Measurements from ENCODE around the gene CACNA2D2.

The CACNA2D2 gene

DNA sequence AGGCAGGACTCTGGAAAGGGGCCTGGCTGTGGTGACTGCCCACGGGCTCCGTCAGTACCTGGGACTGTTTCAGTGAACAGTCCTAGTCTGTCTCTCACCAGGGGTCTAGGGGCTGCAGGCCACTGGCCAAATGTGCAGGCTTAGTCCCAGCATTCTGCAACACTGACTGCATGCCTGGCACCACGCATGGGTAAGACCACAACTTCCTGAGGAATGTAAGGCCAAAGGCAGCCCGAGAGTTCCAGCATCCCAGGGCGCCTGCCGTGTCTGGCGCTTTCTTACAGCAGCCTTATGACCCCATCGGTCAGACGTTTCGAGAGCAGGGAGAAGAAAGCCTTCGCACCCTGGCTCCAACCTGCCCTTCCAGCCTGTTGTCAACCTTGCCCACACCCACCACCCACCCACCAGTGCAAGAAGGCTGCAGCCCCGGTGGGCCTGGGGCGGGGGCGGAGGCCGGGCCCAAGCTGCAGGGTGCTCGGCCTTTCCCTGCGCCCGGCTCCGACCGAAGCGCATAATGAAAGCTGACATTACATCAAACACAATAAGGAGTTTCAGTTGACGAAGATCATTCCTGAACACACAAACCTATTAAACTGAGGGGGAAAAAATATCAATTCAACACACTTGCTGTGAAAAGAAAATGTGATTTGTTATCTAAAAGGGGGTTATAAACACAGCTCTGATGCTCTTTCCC, 114.6 kb downstream of the CACNA2D2 start:
- no peak for DNase-seq

GRCh38 chr3:50388016-50388719, 115.3 kb downstream of the CACNA2D2 start:
- DNase-seq, result no peak

- DNase-seq, result no peak
These were observed 117.7 kb downstream of the CACNA2D2 start for GRCh38 chr3:50385754-50386153.

GRCh38 chr3:50383750-50384149, 119.7 kb downstream of the CACNA2D2 start:
- DNase-seq, result no peak

DNA sequence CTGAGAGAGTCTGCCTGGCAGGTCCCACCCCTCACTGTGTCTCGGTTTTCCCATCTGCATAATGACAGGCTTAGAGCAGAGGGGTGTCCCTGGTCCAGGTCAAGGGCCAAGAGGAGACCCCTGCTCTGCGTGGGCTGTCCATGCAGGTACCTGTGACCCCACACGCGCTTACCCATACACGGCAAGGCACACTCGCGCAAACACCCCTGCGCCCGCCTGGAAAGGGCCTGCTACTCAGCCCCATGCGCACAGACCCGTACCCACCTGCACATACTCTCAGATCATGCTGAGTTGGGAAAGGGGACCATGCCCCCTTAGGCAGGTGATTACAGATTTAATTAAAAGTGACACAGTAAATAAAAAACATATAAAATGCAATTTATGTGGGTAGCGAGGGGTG, 120.7 kb downstream of the CACNA2D2 start:
- no peak for DNase-seq

GRCh38 chr3:50381383-50381782, 122.1 kb downstream of the CACNA2D2 start:
- no peak for DNase-seq

DNA sequence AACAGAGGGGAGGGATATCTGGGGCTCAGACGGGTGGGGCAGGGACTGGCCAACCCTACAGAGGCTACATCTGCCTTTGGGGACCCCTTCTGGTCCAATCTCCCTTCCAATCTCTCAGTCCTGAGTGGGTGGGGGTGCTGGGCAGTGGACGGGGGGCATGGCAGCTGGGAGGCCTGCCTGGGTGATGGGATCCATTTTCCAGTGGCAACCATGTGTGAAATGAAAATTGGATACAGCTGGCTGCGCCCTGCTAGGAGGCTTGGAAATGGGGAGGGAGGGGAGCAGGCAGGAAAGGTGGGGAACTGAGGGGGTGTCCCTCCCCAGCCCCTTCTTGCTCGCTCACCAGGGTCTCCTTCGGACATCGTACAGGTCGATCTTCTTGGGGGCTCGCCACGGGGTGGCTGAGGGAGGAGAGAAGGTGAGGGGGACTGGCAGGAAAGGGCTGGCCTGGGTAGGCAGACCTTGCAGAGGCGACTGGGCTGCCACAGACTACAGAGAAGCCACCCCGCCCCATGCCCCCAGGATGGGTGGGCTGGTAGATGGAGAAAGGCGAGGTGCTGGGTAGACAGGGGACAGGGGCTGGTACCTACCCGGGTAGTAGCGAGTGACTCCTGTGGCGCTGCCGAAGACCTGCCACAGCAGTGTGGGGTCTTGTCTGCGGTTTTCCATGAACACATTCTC, 122.9 kb downstream of the CACNA2D2 start:
- no peak for DNase-seq

- DNase-seq, result no peak
These were observed 124.7 kb downstream of the CACNA2D2 start for GRCh38 chr3:50378757-50379156.

- no peak for DNase-seq
These were observed 125.4 kb downstream of the CACNA2D2 start for GRCh38 chr3:50378024-50378423.

GRCh38 chr3:50375258-50375931, 128.0 kb downstream of the CACNA2D2 start:
- no peak for DNase-seq

DNA sequence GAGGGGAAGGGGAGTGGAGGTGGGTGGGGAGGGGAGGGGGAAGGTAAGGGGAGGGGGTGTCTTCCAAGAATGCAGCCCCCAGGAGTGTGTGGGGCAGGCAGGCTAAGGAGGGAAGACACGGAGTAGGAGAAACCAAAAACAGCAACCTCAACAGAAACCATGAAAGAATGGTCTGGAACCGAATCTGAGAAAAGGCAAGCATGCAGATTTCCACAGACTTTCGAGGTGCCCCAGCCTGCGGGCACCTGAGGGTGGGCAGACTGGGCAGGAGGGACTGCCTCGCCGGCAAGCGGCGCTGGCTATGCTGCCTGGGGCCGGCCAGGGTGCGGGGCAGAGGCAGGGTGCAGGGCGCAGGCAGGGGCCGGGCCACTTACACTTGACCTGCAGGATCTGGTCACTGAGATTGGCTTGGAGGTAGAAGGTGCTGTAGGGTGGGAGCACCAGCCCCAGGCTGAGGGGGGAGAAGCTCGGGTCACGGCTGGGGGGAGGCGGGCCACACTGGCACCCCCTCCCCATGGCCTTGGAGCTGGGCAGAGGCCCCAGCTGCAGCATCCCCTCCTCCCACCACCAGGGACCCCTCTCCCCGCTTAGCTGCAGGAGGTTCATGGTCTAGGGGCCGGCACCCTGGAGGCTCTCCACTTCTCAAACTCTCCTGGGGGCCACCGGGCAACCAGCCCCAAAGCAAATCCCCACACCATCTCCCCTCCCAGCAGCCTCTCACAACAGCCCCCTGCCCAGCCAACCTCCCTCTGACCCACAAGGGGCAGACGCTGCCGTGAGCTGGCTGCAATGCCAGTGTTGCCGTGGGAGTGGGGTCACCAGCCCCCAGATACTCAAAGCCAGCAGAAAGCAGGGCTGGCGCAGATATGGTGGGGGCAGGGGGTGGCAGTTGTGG, 128.8 kb downstream of the CACNA2D2 start:
- no peak for DNase-seq

DNA sequence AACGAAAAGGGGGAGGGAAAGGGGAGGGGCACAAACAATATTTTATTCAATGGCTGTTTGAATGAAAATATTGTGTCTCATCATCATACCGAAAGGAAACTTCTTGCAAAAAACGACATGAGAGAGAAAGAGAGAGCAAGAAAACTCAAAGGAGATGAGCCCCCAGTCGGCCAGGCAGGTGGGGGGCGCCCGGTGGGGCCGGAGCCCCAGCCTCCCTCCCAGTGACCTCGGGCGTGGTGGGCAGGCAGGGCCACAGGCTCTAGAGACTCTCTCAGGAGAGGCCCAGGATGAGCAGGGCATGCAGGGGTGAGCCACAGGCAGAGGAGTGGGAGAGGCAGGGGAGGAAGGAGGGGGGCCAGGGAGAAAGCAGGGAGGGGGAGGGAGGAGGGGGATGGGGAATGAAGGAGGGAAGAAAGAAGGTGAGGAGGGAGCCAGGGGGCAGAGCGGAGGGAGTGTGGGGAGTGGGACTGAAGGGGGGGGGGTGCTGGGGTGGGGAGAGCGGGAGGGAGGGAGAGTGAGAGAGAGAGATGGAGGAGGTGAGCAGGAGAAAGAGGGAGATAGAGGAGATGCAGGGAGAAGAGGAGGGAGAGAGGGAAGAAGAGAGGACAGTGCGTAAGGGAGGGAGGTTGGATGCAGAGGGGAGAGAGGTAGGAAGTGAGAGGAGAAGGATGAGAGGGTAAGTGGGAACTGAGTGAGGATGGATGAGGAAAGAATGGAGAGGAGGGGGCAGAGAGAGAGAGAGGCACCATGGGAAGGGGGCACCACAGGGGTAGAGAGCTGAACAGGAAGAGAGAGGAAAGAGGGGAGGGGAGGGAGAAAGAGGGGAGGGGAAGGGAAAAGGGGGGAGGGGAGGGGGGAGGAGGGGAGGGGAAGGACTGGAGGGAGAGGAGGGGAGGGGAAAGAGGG, 130.0 kb downstream of the CACNA2D2 start:
- DNase-seq, result no peak

- no peak for DNase-seq
These were observed 131.1 kb downstream of the CACNA2D2 start for GRCh38 chr3:50372349-50372748.

GRCh38 chr3:50371133-50371685, 132.2 kb downstream of the CACNA2D2 start:
- no peak for DNase-seq

- DNase-seq, result no peak
These were observed 132.8 kb downstream of the CACNA2D2 start for GRCh38 chr3:50370594-50370993.

- no peak for DNase-seq
These were observed 134.3 kb downstream of the CACNA2D2 start for GRCh38 chr3:50369012-50369670.

DNA sequence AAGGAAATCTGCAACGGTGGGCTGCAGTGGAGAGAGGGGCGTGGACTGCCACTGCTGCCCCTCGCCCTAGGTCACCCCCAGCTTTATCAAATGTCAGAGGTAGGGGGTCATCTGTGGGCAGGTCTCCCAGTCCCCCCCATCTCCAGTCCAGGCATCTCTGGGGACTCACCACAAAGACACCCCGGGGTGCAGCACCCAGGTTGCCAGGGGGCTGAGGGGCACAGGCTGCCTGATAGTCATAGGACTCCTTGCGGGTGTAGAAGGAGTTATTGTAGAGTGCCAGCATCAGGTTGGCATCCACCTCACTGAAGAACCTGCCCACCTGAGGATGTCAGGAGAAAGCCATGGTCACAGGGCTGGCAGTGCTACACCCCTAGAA, 137.6 kb downstream of the CACNA2D2 start:
- DNase-seq, result no peak

DNA sequence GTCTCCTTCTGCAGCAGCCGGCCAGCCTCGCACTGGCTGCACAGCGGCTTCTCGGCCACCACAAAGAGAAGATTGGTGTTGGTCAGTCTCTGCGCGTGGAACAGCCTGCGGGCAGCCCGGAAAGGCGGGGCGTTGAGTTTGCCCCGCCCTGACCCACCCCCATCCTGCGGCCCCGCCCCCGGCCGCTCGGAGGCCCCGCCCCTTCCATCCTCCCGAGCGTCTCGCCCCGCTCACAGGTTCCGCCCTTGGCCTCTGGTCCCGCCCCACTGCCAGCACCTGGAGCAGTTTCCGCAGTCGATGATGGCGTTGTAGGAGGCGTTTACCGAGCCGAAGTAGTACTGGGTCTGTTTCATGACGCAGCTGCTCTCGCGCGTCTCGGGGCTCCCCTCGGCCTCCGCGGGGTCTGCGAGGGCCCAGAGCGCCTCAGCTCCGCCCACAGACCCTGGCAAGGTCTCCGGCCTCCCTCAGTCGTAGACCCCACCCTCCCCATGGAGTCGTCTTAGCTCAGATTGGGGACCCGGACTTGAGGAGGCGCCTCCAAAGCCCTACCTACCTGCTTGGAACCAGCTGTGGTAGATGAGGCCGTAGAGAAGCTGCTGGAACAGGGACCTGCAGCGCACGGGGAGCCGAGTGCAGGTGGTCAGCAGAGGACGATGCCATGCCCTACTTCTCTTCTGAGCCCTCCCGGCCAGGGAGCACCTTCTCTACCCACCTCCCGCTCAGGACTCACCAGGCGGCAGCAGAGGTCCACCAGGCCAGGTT, 138.2 kb downstream of the CACNA2D2 start:
- no peak for DNase-seq

GRCh38 chr3:50364573-50365079, 138.8 kb downstream of the CACNA2D2 start:
- no peak for DNase-seq

- DNase-seq, result no peak
These were observed 143.7 kb downstream of the CACNA2D2 start for GRCh38 chr3:50359760-50360110.
